Keratinocyte (primary cell): ENCODE data around the gene CYP27A1. TPM values are rescaled to one million over a fixed set of nuclear protein-coding genes. Genes with fewer than 3 reads are reported as not detected.

Experiments used
- DNase-seq: peaks from one replicate; pipeline ENCODE4 v3.0.0-alpha.2; 2011; ENCODE audit warnings: low read depth, missing footprints, low spot score
- FAIRE-seq: peaks from 2 replicates; lab custom pipeline; 2011; peaks lifted over from hg19 to GRCh38; lab: Jason Lieb, UNC
- H2AFZ ChIP-seq: 2 replicates; pipeline ENCODE4 v1.6.0; 2012; ENCODE audit warnings: low read length, control low read depth, inconsistent platforms; ENCODE audit not compliant: control insufficient read depth
- H3K27ac ChIP-seq: 2 replicates; pipeline ENCODE4 v1.5.1; 2011; ENCODE audit warnings: low read length; ENCODE audit not compliant: control insufficient read depth, insufficient read depth
- H3K27me3 ChIP-seq: 3 replicates; pipeline ENCODE4 v1.6.0; 2011; ENCODE audit warnings: low read length; ENCODE audit not compliant: control insufficient read depth, insufficient read depth; ENCODE audit errors: extremely low read depth
- H3K36me3 ChIP-seq, 2 experiments: 2 replicates in 1 of 2; 3 replicates in 1 of 2; pipeline ENCODE4 v1.5.1; 2011; ENCODE audit warnings: low read length in 2 of 2, mild to moderate bottlenecking in 1 of 2; ENCODE audit not compliant: control insufficient read depth in 2 of 2, insufficient read depth in 2 of 2; ENCODE audit errors: extremely low read depth in 1 of 2
- H3K4me1 ChIP-seq: 3 replicates; pipeline ENCODE4 v1.5.1; 2011; ENCODE audit warnings: low read length; ENCODE audit not compliant: control insufficient read depth, insufficient read depth; ENCODE audit errors: extremely low read depth
- H3K4me2 ChIP-seq: 3 replicates; pipeline ENCODE4 v1.6.0; 2011; ENCODE audit warnings: low read depth, low read length; ENCODE audit not compliant: control insufficient read depth, insufficient read depth; ENCODE audit errors: extremely low read depth
- H3K4me3 ChIP-seq, 3 experiments: fragments of 200-600 bp in 1 of 3; sonication (generic) in 1 of 3; 2 replicates in 2 of 3; 3 replicates in 1 of 3; pipeline ENCODE4 v1.5.1; 2011 to 2016; ENCODE audit warnings: low read length in 3 of 3, mild to moderate bottlenecking in 3 of 3, control low read depth in 2 of 3, inconsistent platforms in 1 of 3, low read depth in 1 of 3, mixed read lengths in 1 of 3, mixed run types in 1 of 3, moderate library complexity in 1 of 3; ENCODE audit not compliant: control insufficient read depth in 2 of 3, insufficient read depth in 2 of 3; ENCODE audit errors: extremely low read depth in 1 of 3
- H3K79me2 ChIP-seq: 2 replicates; pipeline ENCODE4 v1.6.0; 2012; ENCODE audit warnings: low read length; ENCODE audit not compliant: control insufficient read depth, insufficient read depth
- H3K9ac ChIP-seq: 3 replicates; pipeline ENCODE4 v1.6.0; 2011; ENCODE audit warnings: low read length; ENCODE audit not compliant: control insufficient read depth, insufficient read depth; ENCODE audit errors: extremely low read depth
- H3K9me1 ChIP-seq: 3 replicates; pipeline ENCODE4 v1.6.0; 2011; ENCODE audit warnings: low read length; ENCODE audit not compliant: control insufficient read depth, insufficient read depth; ENCODE audit errors: extremely low read depth
- H3K9me3 ChIP-seq: 2 replicates; pipeline ENCODE4 v1.5.1; 2012; ENCODE audit warnings: low read depth, low read length; ENCODE audit not compliant: control insufficient read depth
- H4K20me1 ChIP-seq: 3 replicates; pipeline ENCODE4 v1.6.0; 2011; ENCODE audit warnings: low read length; ENCODE audit not compliant: control insufficient read depth, insufficient read depth; ENCODE audit errors: extremely low read depth
- CTCF ChIP-seq, 3 experiments: IDR thresholded peaks in 1 of 3; conservative IDR thresholded peaks in 1 of 3; optimal IDR thresholded peaks in 1 of 3; 2 replicates in 2 of 3; 3 replicates in 1 of 3; pipeline versions ENCODE3 to v1.5.1; 2011; ENCODE audit warnings: low read length in 3 of 3, mild to moderate bottlenecking in 3 of 3, moderate library complexity in 2 of 3, control low read depth in 1 of 3, inconsistent platforms in 1 of 3; ENCODE audit not compliant: insufficient read depth in 2 of 3; ENCODE audit errors: extremely low read depth in 1 of 3
- EZH2 ChIP-seq: IDR thresholded peaks from one replicate; pipeline ENCODE4 v1.6.1; 2012; ENCODE audit warnings: inconsistent platforms, mild to moderate bottlenecking, low read length, moderate library complexity
- dilution Hi-C: fragments of 300-500 bp; cut with MboI; formaldehyde crosslinking; loops from one replicate; pipeline ENCODE4 v1.7.0; 2020; ENCODE audit warnings: low sequenced_read_pairs; ENCODE audit not compliant: extremely low pct_ligation_motif_present
- polyA plus RNA-seq, 5 experiments: library from polyadenylated mRNA; depleted of rRNA in 3 of 5; stranded (reverse) in 3 of 5; stranded (forward) in 1 of 5; unstranded in 1 of 5; fragments of >200 nt; gene quantifications; 1 replicate in 1 of 5; 2 replicates in 3 of 5; 3 replicates in 1 of 5; pipeline versions ENCODE4 v1.2.1 to v1.2.3, GENCODE V29; 2011 to 2012; ENCODE audit warnings: missing spikeins in 2 of 5, low read depth in 1 of 5, low replicate concordance in 1 of 5

Gene CYP27A1
- polyA plus RNA-seq, 1 donor (not counting 4 experiments of a cell fraction or from before 2014, with no cell fraction given) = 0.12 TPM

GRCh38 chr2:218854860-218855259 lies 72.9 kb downstream of the CYP27A1 start:
- no peaks in the 10 kb centered on the region for H3K9me3 ChIP-seq
- H3K4me3 ChIP-seq = no peak overlapping the region
- no peak overlapping the region for H3K4me2 ChIP-seq
- H3K4me1 ChIP-seq = peaks cover 6% of the 10 kb centered on the region
- H3K27ac ChIP-seq = no peak overlapping the region
- DNase-seq (no peak), FAIRE-seq (no peak)
- TF ChIP-seq EZH2 (no peak), CTCF (optimal IDR thresholded peaks at IDR 0.05 in 1 of 3, IDR thresholded peaks at IDR 0.05 in 1 of 3, conservative IDR thresholded peaks at IDR 0.05 in 1 of 3; ENCODE audit: extremely low read depth in 1 of 3, insufficient read depth in 2 of 3, low read length in 3 of 3) (no peak)
- no peaks in the 10 kb centered on the region for H3K79me2 ChIP-seq
- no peak overlapping the region for H2AFZ ChIP-seq
- no peaks in the 10 kb centered on the region for H4K20me1 ChIP-seq
- no peaks in the 10 kb centered on the region for H3K9me1 ChIP-seq
- dilution Hi-C loops = no loop called here
- no peaks in the 10 kb centered on the region for H3K36me3 ChIP-seq
- no peak overlapping the region for H3K9ac ChIP-seq
- peaks cover 35% of the 10 kb centered on the region for H3K27me3 ChIP-seq

GRCh38 chr2:218855305-218856166 lies 73.6 kb downstream of the CYP27A1 start:
- no peaks in the 10 kb centered on the region for H3K79me2 ChIP-seq
- H3K4me1 ChIP-seq = peaks cover 12% of the 10 kb centered on the region
- H3K36me3 ChIP-seq = no peaks in the 10 kb centered on the region
- peaks cover 42% of the 10 kb centered on the region for H3K27me3 ChIP-seq
- no peaks in the 10 kb centered on the region for H3K9me3 ChIP-seq
- H3K4me2 ChIP-seq = no peak overlapping the region
- no peak overlapping the region for H3K9ac ChIP-seq
- TF ChIP-seq EZH2 (no peak), CTCF (optimal IDR thresholded peaks at IDR 0.05 in 1 of 3, IDR thresholded peaks at IDR 0.05 in 1 of 3, conservative IDR thresholded peaks at IDR 0.05 in 1 of 3; ENCODE audit: extremely low read depth in 1 of 3, insufficient read depth in 2 of 3, low read length in 3 of 3) (no peak)
- no peak overlapping the region for H3K27ac ChIP-seq
- dilution Hi-C loops = no loop called here
- no peaks in the 10 kb centered on the region for H3K9me1 ChIP-seq
- FAIRE-seq = no peak
- DNase-seq = no peak
- H2AFZ ChIP-seq = no peak overlapping the region
- H3K4me3 ChIP-seq = no peak overlapping the region
- no peaks in the 10 kb centered on the region for H4K20me1 ChIP-seq
